Chondrocyte (in vitro differentiated cells): ENCODE results near the gene EHBP1. TPM values are rescaled to one million over a fixed set of nuclear protein-coding genes. Genes with fewer than 3 reads are reported as not detected.

Experiments used
- DNase-seq: peaks from one replicate; pipeline ENCODE4 v3.0.0; 2021; ENCODE audit warnings: mixed read lengths, low spot score
- H3K27ac Mint-ChIP-seq: one replicate; pipeline ENCODE4 v1.8.0; 2021; ENCODE audit warnings: mild to moderate bottlenecking, moderate library complexity, mixed read lengths; ENCODE audit not compliant: unreplicated experiment
- H3K27me3 Mint-ChIP-seq: 2 replicates; pipeline ENCODE4 v1.8.0; 2021; ENCODE audit warnings: low read depth, mixed read lengths
- H3K36me3 Mint-ChIP-seq: 2 replicates; pipeline ENCODE4 v1.8.0; 2021; ENCODE audit warnings: low read depth, mixed read lengths
- H3K4me1 Mint-ChIP-seq: 2 replicates; pipeline ENCODE4 v1.8.0; 2021; ENCODE audit warnings: low read depth, mild to moderate bottlenecking, mixed read lengths
- H3K4me3 Mint-ChIP-seq: one replicate; pipeline ENCODE4 v1.8.0; 2021; ENCODE audit warnings: mild to moderate bottlenecking, moderate library complexity, mixed read lengths; ENCODE audit not compliant: unreplicated experiment
- H3K9me3 Mint-ChIP-seq: 2 replicates; pipeline ENCODE4 v1.8.0; 2021; ENCODE audit warnings: low read depth, mixed read lengths
- total RNA-seq: library from RNA; stranded (reverse); gene quantifications from 3 replicates; pipeline ENCODE4 v1.2.1, GENCODE V29; 2021
- TF ChIP-seq, protein P1 (sequence below): fragments of 200-600 bp; sonication (generic); IDR thresholded peaks from 2 replicates; pipeline ENCODE4 v1.5.0; 2021; ENCODE audit warnings: antibody characterized with exemption, mild to moderate bottlenecking, moderate library complexity

The EHBP1 gene
- total RNA-seq, 1 donor from 2014 or later = 48.6 TPM

DNA sequence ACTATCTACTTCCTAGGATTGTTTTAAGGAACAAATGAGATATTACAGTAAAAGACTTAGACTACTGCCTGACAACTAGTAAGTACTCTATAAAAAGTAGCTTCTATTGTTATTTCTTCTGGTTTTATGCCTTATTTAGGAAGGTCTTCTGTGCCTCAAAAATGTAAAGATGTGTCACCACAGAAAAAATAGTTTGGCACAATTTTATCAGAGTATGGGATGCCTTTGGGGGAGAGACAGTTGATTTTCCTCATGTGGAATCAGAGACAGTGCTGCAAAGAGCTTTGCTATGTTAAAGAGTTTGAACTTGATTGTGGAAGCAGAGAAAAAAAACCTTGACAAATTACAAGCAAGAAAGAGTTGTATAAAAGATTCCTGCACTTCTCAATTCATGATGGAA, 98.4 kb downstream of the EHBP1 start:
- H3K9me3 Mint-ChIP-seq = peaks cover 6% of the 10 kb centered on the region
- DNase-seq = no peak
- H3K27me3 Mint-ChIP-seq = no peaks in the 10 kb centered on the region
- H3K4me1 Mint-ChIP-seq = peaks cover 15% of the 10 kb centered on the region
- TF ChIP-seq, protein P1, sequence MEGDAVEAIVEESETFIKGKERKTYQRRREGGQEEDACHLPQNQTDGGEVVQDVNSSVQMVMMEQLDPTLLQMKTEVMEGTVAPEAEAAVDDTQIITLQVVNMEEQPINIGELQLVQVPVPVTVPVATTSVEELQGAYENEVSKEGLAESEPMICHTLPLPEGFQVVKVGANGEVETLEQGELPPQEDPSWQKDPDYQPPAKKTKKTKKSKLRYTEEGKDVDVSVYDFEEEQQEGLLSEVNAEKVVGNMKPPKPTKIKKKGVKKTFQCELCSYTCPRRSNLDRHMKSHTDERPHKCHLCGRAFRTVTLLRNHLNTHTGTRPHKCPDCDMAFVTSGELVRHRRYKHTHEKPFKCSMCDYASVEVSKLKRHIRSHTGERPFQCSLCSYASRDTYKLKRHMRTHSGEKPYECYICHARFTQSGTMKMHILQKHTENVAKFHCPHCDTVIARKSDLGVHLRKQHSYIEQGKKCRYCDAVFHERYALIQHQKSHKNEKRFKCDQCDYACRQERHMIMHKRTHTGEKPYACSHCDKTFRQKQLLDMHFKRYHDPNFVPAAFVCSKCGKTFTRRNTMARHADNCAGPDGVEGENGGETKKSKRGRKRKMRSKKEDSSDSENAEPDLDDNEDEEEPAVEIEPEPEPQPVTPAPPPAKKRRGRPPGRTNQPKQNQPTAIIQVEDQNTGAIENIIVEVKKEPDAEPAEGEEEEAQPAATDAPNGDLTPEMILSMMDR = no peak
- peak overlapping the region; percentile 42 for H3K27ac Mint-ChIP-seq
- H3K4me3 Mint-ChIP-seq = no peak overlapping the region
- H3K36me3 Mint-ChIP-seq = peaks cover 10% of the 10 kb centered on the region

DNA sequence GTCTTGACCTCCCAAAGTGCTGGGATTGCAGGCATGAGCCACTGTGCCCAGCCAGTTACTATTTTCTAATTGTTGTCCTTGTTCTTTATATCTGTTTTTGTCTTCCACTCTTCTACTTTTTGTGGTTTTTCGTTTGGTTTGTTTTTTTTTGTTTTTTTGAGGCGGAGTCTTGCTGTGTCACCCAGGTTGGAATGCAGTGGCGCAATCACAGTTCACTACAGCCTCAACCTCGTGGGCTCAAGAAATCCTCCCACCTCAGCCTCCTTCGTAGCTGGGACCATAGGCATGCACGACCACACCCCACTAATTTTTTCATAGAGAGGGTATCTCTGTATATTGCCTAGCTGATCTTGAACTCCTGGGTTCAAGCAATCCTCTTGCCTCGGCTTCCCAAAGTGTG, 100.7 kb downstream of the EHBP1 start:
- no peak overlapping the region for H3K27ac Mint-ChIP-seq
- H3K36me3 Mint-ChIP-seq = peaks cover 10% of the 10 kb centered on the region
- H3K9me3 Mint-ChIP-seq = peaks cover 6% of the 10 kb centered on the region
- H3K27me3 Mint-ChIP-seq = no peaks in the 10 kb centered on the region
- no peak overlapping the region for H3K4me3 Mint-ChIP-seq
- no peak for DNase-seq
- TF ChIP-seq, protein P1 = no peak
- peaks cover 20% of the 10 kb centered on the region for H3K4me1 Mint-ChIP-seq

GRCh38 chr2:62808554-62808953, 103.0 kb downstream of the EHBP1 start:
- DNase-seq = no peak
- no peaks in the 10 kb centered on the region for H3K27me3 Mint-ChIP-seq
- TF ChIP-seq, protein P1 = no peak
- peaks cover 10% of the 10 kb centered on the region for H3K36me3 Mint-ChIP-seq
- peaks cover 6% of the 10 kb centered on the region for H3K9me3 Mint-ChIP-seq
- H3K27ac Mint-ChIP-seq = no peak overlapping the region
- peaks cover 13% of the 10 kb centered on the region for H3K4me1 Mint-ChIP-seq
- no peak overlapping the region for H3K4me3 Mint-ChIP-seq

- H3K4me1 Mint-ChIP-seq = peaks cover 14% of the 10 kb centered on the region
- TF ChIP-seq, protein P1 = no peak
- no peak overlapping the region for H3K4me3 Mint-ChIP-seq
- no peaks in the 10 kb centered on the region for H3K27me3 Mint-ChIP-seq
- no peak overlapping the region for H3K27ac Mint-ChIP-seq
- DNase-seq = no peak
- peaks cover 6% of the 10 kb centered on the region for H3K9me3 Mint-ChIP-seq
- H3K36me3 Mint-ChIP-seq = peaks cover 10% of the 10 kb centered on the region
Observed at GRCh38 chr2:62811086-62811485, 105.6 kb downstream of the EHBP1 start.

GRCh38 chr2:62811972-62812371, 106.5 kb downstream of the EHBP1 start:
- TF ChIP-seq, protein P1 = no peak
- H3K4me3 Mint-ChIP-seq = no peak overlapping the region
- H3K4me1 Mint-ChIP-seq = peaks cover 14% of the 10 kb centered on the region
- peaks cover 5% of the 10 kb centered on the region for H3K36me3 Mint-ChIP-seq
- no peak overlapping the region for H3K27ac Mint-ChIP-seq
- no peaks in the 10 kb centered on the region for H3K27me3 Mint-ChIP-seq
- DNase-seq = no peak
- H3K9me3 Mint-ChIP-seq = peaks cover 6% of the 10 kb centered on the region
